CD4-positive, CD25-positive, alpha-beta regulatory T cell (primary cell): ENCODE measurements around the gene C10orf120. TPM values are rescaled to one million over a fixed set of nuclear protein-coding genes. Genes with fewer than 3 reads are reported as not detected.

ENCODE experiments used
- ATAC-seq, 2 donors: fragments of 150-1000 bp; cut with Tn5 transposase; one replicate each; pipeline ENCODE4 v1.10.0; 2021; ENCODE audit warnings: low read depth in 2 of 2, moderate number of reproducible peaks in 2 of 2, moderate library complexity in 1 of 2
- DNase-seq, 3 donors: peaks; one replicate each; pipeline versions ENCODE4 v3.0.0 to v3.0.0-alpha.2; 2012 to 2022; ENCODE audit warnings: mixed read lengths in 1 of 3
- H3K27ac ChIP-seq: one replicate; pipeline ENCODE4 v1.7.0; 2013; ENCODE audit warnings: mild to moderate bottlenecking, low read length; ENCODE audit not compliant: insufficient read depth, poor library complexity, severe bottlenecking
- H3K27me3 ChIP-seq: one replicate; pipeline ENCODE4 v1.7.0; 2013; ENCODE audit warnings: low read length; ENCODE audit not compliant: control insufficient read depth, insufficient read depth
- H3K36me3 ChIP-seq: one replicate; pipeline ENCODE4 v1.7.0; 2013; ENCODE audit warnings: mild to moderate bottlenecking, low read length, moderate library complexity; ENCODE audit not compliant: control insufficient read depth, insufficient read depth
- H3K4me1 ChIP-seq: 2 replicates; pipeline ENCODE4 v1.7.0; 2013; ENCODE audit warnings: mild to moderate bottlenecking, low read length; ENCODE audit not compliant: insufficient read depth, control insufficient read depth, poor library complexity, severe bottlenecking
- H3K4me3 ChIP-seq: one replicate; pipeline ENCODE4 v1.7.0; 2013; ENCODE audit warnings: low read depth, mild to moderate bottlenecking, low read length, moderate library complexity
- H3K9me3 ChIP-seq, 2 experiments: 1 replicate in 1 of 2; 2 replicates in 1 of 2; pipeline ENCODE4 v1.7.0; 2013; ENCODE audit warnings: low read length in 2 of 2, mild to moderate bottlenecking in 1 of 2, moderate library complexity in 1 of 2; ENCODE audit not compliant: control insufficient read depth in 2 of 2
- H3K27ac Mint-ChIP-seq, 3 donors: one replicate each; pipeline ENCODE4 v1.8.0; 2020 to 2022; ENCODE audit warnings: mild to moderate bottlenecking in 3 of 3, mixed read lengths in 3 of 3, moderate library complexity in 2 of 3
- H3K27me3 Mint-ChIP-seq: one replicate; pipeline ENCODE4 v1.8.0; 2022; ENCODE audit warnings: mild to moderate bottlenecking, mixed read lengths
- H3K36me3 Mint-ChIP-seq: one replicate; pipeline ENCODE4 v1.8.0; 2020; ENCODE audit warnings: mixed read lengths
- H3K4me1 Mint-ChIP-seq, 4 donors: one replicate each; pipeline ENCODE4 v1.8.0; 2020 to 2022; ENCODE audit warnings: mixed read lengths in 4 of 4, mild to moderate bottlenecking in 1 of 4
- H3K4me3 Mint-ChIP-seq, 4 donors: one replicate each; pipeline ENCODE4 v1.8.0; 2020 to 2022; ENCODE audit warnings: mild to moderate bottlenecking in 4 of 4, mixed read lengths in 4 of 4, moderate library complexity in 3 of 4
- H3K9me3 Mint-ChIP-seq, 7 donors: one replicate each; pipeline ENCODE4 v1.8.0; 2020 to 2022; ENCODE audit warnings: mixed read lengths in 7 of 7, mild to moderate bottlenecking in 3 of 7, moderate library complexity in 2 of 7
- polyA plus RNA-seq, 4 donors: library from polyadenylated mRNA; unstranded; fragments of 300-500 nt; fragmentation: Illumina TruSeq; gene quantifications; one replicate each; pipeline ENCODE4 v1.2.3, GENCODE V29; 2021
- total RNA-seq: library from RNA; stranded (reverse); gene quantifications from one replicate; pipeline ENCODE4 v1.2.3, GENCODE V29; 2022

Gene C10orf120
- total and polyA plus RNA-seq, 5 donors from 2014 or later, result not detected

GRCh38 chr10:122730238-122730637 lies 30.6 kb upstream of the C10orf120 start:
- Histone ChIP-seq H3K9me3 (no peaks in the 10 kb centered on the region), H3K4me3 (no peak overlapping the region), H3K4me1 (no peaks in the 10 kb centered on the region), H3K27ac (no peak overlapping the region), H3K27me3 (peaks cover 2% of the 10 kb centered on the region), H3K36me3 (no peaks in the 10 kb centered on the region)
- ATAC-seq (no peak), DNase-seq (no peak)
- H3K27ac Mint-ChIP-seq, result peak overlapping the region in 1 of 3 donors; percentile 33
- H3K36me3 Mint-ChIP-seq, result no peaks in the 10 kb centered on the region
- peaks cover 0 to 5% (median 0%) of the 10 kb centered on the region in 7 donors for H3K9me3 Mint-ChIP-seq
- no peaks in the 10 kb centered on the region for H3K27me3 Mint-ChIP-seq
- no peak overlapping the region for H3K4me3 Mint-ChIP-seq
- H3K4me1 Mint-ChIP-seq, result no peaks in the 10 kb centered on the region

GRCh38 chr10:122729126-122729525 lies 29.5 kb upstream of the C10orf120 start:
- no peaks in the 10 kb centered on the region for H3K27me3 Mint-ChIP-seq
- Histone ChIP-seq H3K9me3 (no peaks in the 10 kb centered on the region), H3K4me1 (no peaks in the 10 kb centered on the region), H3K36me3 (no peaks in the 10 kb centered on the region), H3K27me3 (peaks cover 2% of the 10 kb centered on the region), H3K27ac (no peak overlapping the region), H3K4me3 (no peak overlapping the region)
- ATAC-seq (no peak), DNase-seq (no peak)
- H3K9me3 Mint-ChIP-seq, result peaks cover 0 to 3% (median 0%) of the 10 kb centered on the region in 7 donors
- H3K27ac Mint-ChIP-seq, result no peak overlapping the region
- H3K4me1 Mint-ChIP-seq, result no peaks in the 10 kb centered on the region
- no peaks in the 10 kb centered on the region for H3K36me3 Mint-ChIP-seq
- no peak overlapping the region for H3K4me3 Mint-ChIP-seq

- H3K27me3 Mint-ChIP-seq, result no peaks in the 10 kb centered on the region
- no peak for ATAC-seq
Observed at GRCh38 chr10:122727426-122727825, 27.8 kb upstream of the C10orf120 start.

GRCh38 chr10:122725768-122726167 lies 26.1 kb upstream of the C10orf120 start:
- ATAC-seq (no peak), DNase-seq (no peak)
- Histone ChIP-seq H3K9me3 (no peaks in the 10 kb centered on the region), H3K4me3 (no peak overlapping the region), H3K4me1 (no peaks in the 10 kb centered on the region), H3K27me3 (peaks cover 2% of the 10 kb centered on the region), H3K36me3 (no peaks in the 10 kb centered on the region), H3K27ac (no peak overlapping the region)
- no peak overlapping the region for H3K4me3 Mint-ChIP-seq
- H3K9me3 Mint-ChIP-seq, result peaks cover 0 to 1% (median 0%) of the 10 kb centered on the region in 7 donors
- no peaks in the 10 kb centered on the region for H3K36me3 Mint-ChIP-seq
- H3K27me3 Mint-ChIP-seq, result no peaks in the 10 kb centered on the region
- no peaks in the 10 kb centered on the region for H3K4me1 Mint-ChIP-seq
- H3K27ac Mint-ChIP-seq, result no peak overlapping the region

More at GRCh38 chr10:122727426-122727825, 27.8 kb upstream of the C10orf120 start:
- Mint-ChIP-seq H3K4me3 (no peak overlapping the region), H3K27ac (no peak overlapping the region), H3K9me3 (peaks cover 0 to 1% (median 0%) of the 10 kb centered on the region in 7 donors), H3K4me1 (no peaks in the 10 kb centered on the region), H3K36me3 (no peaks in the 10 kb centered on the region)
- Histone ChIP-seq H3K4me1 (no peaks in the 10 kb centered on the region), H3K4me3 (no peak overlapping the region), H3K9me3 (no peaks in the 10 kb centered on the region), H3K27ac (no peak overlapping the region), H3K36me3 (no peaks in the 10 kb centered on the region), H3K27me3 (peaks cover 2% of the 10 kb centered on the region)
- DNase-seq, result no peak

- Histone ChIP-seq H3K4me3 (no peak overlapping the region), H3K4me1 (no peaks in the 10 kb centered on the region), H3K9me3 (no peaks in the 10 kb centered on the region), H3K36me3 (no peaks in the 10 kb centered on the region), H3K27me3 (no peaks in the 10 kb centered on the region), H3K27ac (no peak overlapping the region)
- H3K4me1 Mint-ChIP-seq, result no peaks in the 10 kb centered on the region
- no peak overlapping the region for H3K4me3 Mint-ChIP-seq
- no peaks in the 10 kb centered on the region for H3K27me3 Mint-ChIP-seq
- no peak overlapping the region for H3K27ac Mint-ChIP-seq
- no peak for ATAC-seq
- no peaks in the 10 kb centered on the region for H3K36me3 Mint-ChIP-seq
- no peak for DNase-seq
- H3K9me3 Mint-ChIP-seq, result peaks cover 0 to 1% (median 0%) of the 10 kb centered on the region in 7 donors
Observed at GRCh38 chr10:122725006-122725405, 25.4 kb upstream of the C10orf120 start.

- H3K9me3 Mint-ChIP-seq, result peaks cover 0 to 1% (median 0%) of the 10 kb centered on the region in 7 donors
- Histone ChIP-seq H3K27me3 (peaks cover 5% of the 10 kb centered on the region), H3K36me3 (no peaks in the 10 kb centered on the region), H3K9me3 (no peaks in the 10 kb centered on the region), H3K4me3 (no peak overlapping the region), H3K4me1 (no peaks in the 10 kb centered on the region), H3K27ac (no peak overlapping the region)
- DNase-seq (no peak), ATAC-seq (no peak)
- H3K4me1 Mint-ChIP-seq, result no peaks in the 10 kb centered on the region
- H3K4me3 Mint-ChIP-seq, result no peak overlapping the region
- H3K36me3 Mint-ChIP-seq, result no peaks in the 10 kb centered on the region
- H3K27me3 Mint-ChIP-seq, result no peaks in the 10 kb centered on the region
- H3K27ac Mint-ChIP-seq, result no peak overlapping the region
Observed at GRCh38 chr10:122721111-122721510, 21.5 kb upstream of the C10orf120 start.

GRCh38 chr10:122716025-122716424 lies 16.4 kb upstream of the C10orf120 start:
- Mint-ChIP-seq H3K27ac (no peak overlapping the region), H3K9me3 (no peaks in the 10 kb centered on the region), H3K27me3 (no peaks in the 10 kb centered on the region), H3K4me3 (no peak overlapping the region), H3K4me1 (no peaks in the 10 kb centered on the region), H3K36me3 (no peaks in the 10 kb centered on the region)
- H3K9me3 ChIP-seq, result no peaks in the 10 kb centered on the region
- ATAC-seq (no peak), DNase-seq (no peak)
- H3K4me3 ChIP-seq, result no peak overlapping the region
- no peak overlapping the region for H3K27ac ChIP-seq
- no peaks in the 10 kb centered on the region for H3K4me1 ChIP-seq
- peaks cover 21% of the 10 kb centered on the region for H3K27me3 ChIP-seq
- H3K36me3 ChIP-seq, result no peaks in the 10 kb centered on the region

- H3K27me3 Mint-ChIP-seq, result no peaks in the 10 kb centered on the region
- H3K27me3 ChIP-seq, result peaks cover 23% of the 10 kb centered on the region
- no peaks in the 10 kb centered on the region for H3K9me3 ChIP-seq
- H3K27ac Mint-ChIP-seq, result no peak overlapping the region
- no peak overlapping the region for H3K4me3 Mint-ChIP-seq
- H3K9me3 Mint-ChIP-seq, result no peaks in the 10 kb centered on the region
- no peaks in the 10 kb centered on the region for H3K36me3 ChIP-seq
- H3K4me1 ChIP-seq, result no peaks in the 10 kb centered on the region
- no peaks in the 10 kb centered on the region for H3K36me3 Mint-ChIP-seq
- no peak for DNase-seq
- H3K4me1 Mint-ChIP-seq, result no peaks in the 10 kb centered on the region
- H3K27ac ChIP-seq, result no peak overlapping the region
- no peak overlapping the region for H3K4me3 ChIP-seq
- ATAC-seq, result no peak
Observed at GRCh38 chr10:122715576-122715975, 15.9 kb upstream of the C10orf120 start.
